ENCODE results near the gene ORMDL3. TPM values are rescaled to one million over a fixed set of nuclear protein-coding genes. Genes with fewer than 3 reads are reported as not detected.
A peak's percentile ranks its signal among the peaks of the same experiment; 100 is the strongest.

ORMDL3 gene
- polyA plus RNA-seq, 1 experiment, result 45.6 TPM

- H3K4me3 ChIP-seq (ENCODE audit: low read depth, low read length), result no peak overlapping the region
- CTCF ChIA-PET, result no interaction called here
- H3K9me3 ChIP-seq (ENCODE audit: control insufficient read depth, insufficient read depth, low read length), result no peaks in the 10 kb centered on the region
- POLR2A ChIA-PET, result interaction anchor here (1.1 kb wide), 1 partner anchor 51 kb away, joined by 4 read pairs; the partner anchor contains the start of gene PSMD3
- TF ChIP-seq, protein P1, sequence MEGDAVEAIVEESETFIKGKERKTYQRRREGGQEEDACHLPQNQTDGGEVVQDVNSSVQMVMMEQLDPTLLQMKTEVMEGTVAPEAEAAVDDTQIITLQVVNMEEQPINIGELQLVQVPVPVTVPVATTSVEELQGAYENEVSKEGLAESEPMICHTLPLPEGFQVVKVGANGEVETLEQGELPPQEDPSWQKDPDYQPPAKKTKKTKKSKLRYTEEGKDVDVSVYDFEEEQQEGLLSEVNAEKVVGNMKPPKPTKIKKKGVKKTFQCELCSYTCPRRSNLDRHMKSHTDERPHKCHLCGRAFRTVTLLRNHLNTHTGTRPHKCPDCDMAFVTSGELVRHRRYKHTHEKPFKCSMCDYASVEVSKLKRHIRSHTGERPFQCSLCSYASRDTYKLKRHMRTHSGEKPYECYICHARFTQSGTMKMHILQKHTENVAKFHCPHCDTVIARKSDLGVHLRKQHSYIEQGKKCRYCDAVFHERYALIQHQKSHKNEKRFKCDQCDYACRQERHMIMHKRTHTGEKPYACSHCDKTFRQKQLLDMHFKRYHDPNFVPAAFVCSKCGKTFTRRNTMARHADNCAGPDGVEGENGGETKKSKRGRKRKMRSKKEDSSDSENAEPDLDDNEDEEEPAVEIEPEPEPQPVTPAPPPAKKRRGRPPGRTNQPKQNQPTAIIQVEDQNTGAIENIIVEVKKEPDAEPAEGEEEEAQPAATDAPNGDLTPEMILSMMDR (IDR thresholded peaks at IDR 0.05; ENCODE audit: low read depth, low read length), result no peak
- DNase-seq (ENCODE audit: low read depth, low spot score), result no peak
- H3K27me3 ChIP-seq (ENCODE audit: control insufficient read depth, insufficient read depth, low read length), result no peaks in the 10 kb centered on the region
- peak overlapping the region; percentile 91 for H3K27ac ChIP-seq (ENCODE audit: low read depth, low read length)
Measured at GRCh38 chr17:39929646-39930407, 2.4 kb upstream of the ORMDL3 start.

DNA sequence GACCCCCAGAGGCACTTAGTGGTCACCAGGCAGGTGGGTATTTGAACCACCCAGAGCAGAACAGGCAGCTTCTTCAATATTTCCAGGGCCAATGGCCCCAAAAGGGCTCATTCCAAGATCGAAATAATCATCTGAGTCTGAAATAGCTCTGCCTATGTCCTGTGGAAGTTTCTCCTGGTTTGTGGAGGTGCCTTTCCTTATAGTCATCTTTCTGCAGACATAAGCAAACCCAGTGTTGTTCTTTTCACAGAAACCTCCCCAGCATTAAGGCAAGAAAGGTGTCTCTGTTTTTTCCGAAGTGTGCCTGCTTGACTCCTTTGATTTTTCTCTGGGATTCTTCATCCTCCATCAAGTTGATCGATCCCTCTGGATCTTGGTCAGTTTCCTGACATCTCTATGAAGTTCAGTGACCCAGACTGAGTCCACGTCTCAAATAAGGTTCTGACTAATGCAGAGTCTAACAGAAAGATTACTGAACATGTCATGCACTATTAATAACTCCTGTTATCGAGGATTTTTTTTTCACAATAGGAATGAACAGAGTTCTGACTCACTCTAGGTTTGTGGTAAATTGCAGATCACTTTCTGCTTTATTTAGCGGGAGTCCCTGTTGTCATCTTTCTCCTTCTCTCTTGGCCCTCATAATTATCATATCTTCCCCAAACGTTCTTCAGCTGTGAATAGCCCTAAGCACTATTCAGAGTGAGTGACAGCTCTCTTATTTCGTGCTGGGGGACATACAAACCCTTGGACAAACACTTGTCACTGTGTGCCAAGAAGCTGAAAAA, 1.7 kb upstream of the ORMDL3 start:
- CTCF ChIA-PET, result no interaction called here
- Histone ChIP-seq H3K27me3 (ENCODE audit: control insufficient read depth, insufficient read depth, low read length) (no peaks in the 10 kb centered on the region), H3K27ac (ENCODE audit: low read depth, low read length) (peak overlapping the region; percentile 96), H3K9me3 (ENCODE audit: control insufficient read depth, insufficient read depth, low read length) (no peaks in the 10 kb centered on the region), H3K4me3 (ENCODE audit: low read depth, low read length) (peak overlapping the region; percentile 17; the same call in 1 of the 2 replicates)
- DNase-seq (ENCODE audit: low read depth, low spot score), result peak; percentile 77
- POLR2A ChIA-PET, result interaction anchor here (0.9 to 1.1 kb wide), 2 partner anchors 50 to 51 kb away, joined by 3 to 4 read pairs; partner anchors contain the start of gene PSMD3
- TF ChIP-seq, protein P1 (IDR thresholded peaks at IDR 0.05; ENCODE audit: low read depth, low read length), result no peak

GRCh38 chr17:39927929-39928857, 792 bp upstream of the ORMDL3 start:
- POLR2A ChIA-PET, result interaction anchor here (0.9 to 1.0 kb wide), 2 partner anchors 51 to 52 kb away, joined by 3 to 5 read pairs; partner anchors contain the start of gene PSMD3
- TF ChIP-seq, protein P1 (IDR thresholded peaks at IDR 0.05; ENCODE audit: low read depth, low read length), result no peak

DNA sequence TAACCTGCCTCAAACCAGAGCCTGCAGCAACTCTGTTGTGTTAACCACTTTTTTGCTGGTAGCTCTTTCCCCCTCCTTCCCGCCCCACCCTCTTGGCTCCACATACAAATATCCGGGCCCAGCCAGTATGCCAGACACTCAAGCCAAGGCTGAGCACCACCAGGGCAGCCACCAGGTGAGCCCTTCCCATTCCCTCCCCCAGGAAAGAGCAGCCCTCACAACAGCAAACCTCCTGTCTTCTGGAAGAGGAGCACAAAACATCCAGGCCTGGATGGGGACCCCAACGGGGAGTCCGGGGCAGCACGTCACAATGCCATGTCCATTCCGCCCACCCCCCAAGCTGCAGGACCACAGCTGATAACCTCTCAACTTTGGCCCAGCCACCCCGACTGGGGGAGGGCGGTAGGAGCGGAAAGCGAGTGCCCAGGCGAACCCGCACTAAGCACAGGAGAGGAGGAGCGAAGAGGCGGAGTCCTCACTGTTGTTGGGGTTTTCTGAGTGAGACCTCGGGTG, 757 bp downstream of the ORMDL3 start:
- no peak for DNase-seq (ENCODE audit: low read depth, low spot score)
- CTCF ChIA-PET, result interaction anchor here (0.6 to 1.6 kb wide), 2 partner anchors 11 to 54 kb away, joined by 3 to 4 read pairs; partner anchors contain the start of gene PSMD3
- TF ChIP-seq, protein P1 (IDR thresholded peaks at IDR 0.05; ENCODE audit: low read depth, low read length), result no peak
- no peaks in the 10 kb centered on the region for H3K9me3 ChIP-seq (ENCODE audit: control insufficient read depth, insufficient read depth, low read length)
- no peaks in the 10 kb centered on the region for H3K27me3 ChIP-seq (ENCODE audit: control insufficient read depth, insufficient read depth, low read length)
- POLR2A ChIA-PET, result interaction anchor here (1.0 kb wide), 1 partner anchor 54 kb away, joined by 5 read pairs; the partner anchor contains the start of gene PSMD3
- peak overlapping the region; percentile 83 for H3K4me3 ChIP-seq (ENCODE audit: low read depth, low read length)
- H3K27ac ChIP-seq (ENCODE audit: low read depth, low read length), result peak overlapping the region; percentile 85

More at GRCh38 chr17:39927929-39928857, 792 bp upstream of the ORMDL3 start:
- peak overlapping the region; percentile 96 for H3K27ac ChIP-seq (ENCODE audit: low read depth, low read length)
- no peaks in the 10 kb centered on the region for H3K27me3 ChIP-seq (ENCODE audit: control insufficient read depth, insufficient read depth, low read length)
- peak overlapping the region; percentile 61 for H3K4me3 ChIP-seq (ENCODE audit: low read depth, low read length)
- no peaks in the 10 kb centered on the region for H3K9me3 ChIP-seq (ENCODE audit: control insufficient read depth, insufficient read depth, low read length)
- CTCF ChIA-PET, result no interaction called here
- DNase-seq (ENCODE audit: low read depth, low spot score), result no peak

Measured in AG04450 (cell line).